ENCODE measurements around the gene HLA-A.

GRCh38 chr6:29970711-29971110 is 28.4 kb downstream of the HLA-A start:
- no peak for TF ChIP-seq CTCF (optimal IDR thresholded peaks at IDR 0.05 in 1 of 3, IDR thresholded peaks at IDR 0.05 in 1 of 3, conservative IDR thresholded peaks at IDR 0.05 in 1 of 3; ENCODE audit: extremely low read depth in 1 of 3, insufficient read depth in 2 of 3, low read length in 3 of 3)
- TF ChIP-seq EZH2 (IDR thresholded peaks at IDR 0.05; ENCODE audit: low read length), result no peak

Data from keratinocyte (primary cell).